NCI-H524 (cell line): ENCODE results near the gene HLCS.

Experiments used
- DNase-seq, 2 experiments: peaks; one replicate each; lab custom pipeline; 2025; lab: John Stamatoyannopoulos, UW

The HLCS gene

GRCh38 chr21:36724660-36725059 lies 241.8 kb downstream of the HLCS start:
- no peak for DNase-seq

GRCh38 chr21:36723371-36723881 lies 243.0 kb downstream of the HLCS start:
- DNase-seq: no peak

DNA sequence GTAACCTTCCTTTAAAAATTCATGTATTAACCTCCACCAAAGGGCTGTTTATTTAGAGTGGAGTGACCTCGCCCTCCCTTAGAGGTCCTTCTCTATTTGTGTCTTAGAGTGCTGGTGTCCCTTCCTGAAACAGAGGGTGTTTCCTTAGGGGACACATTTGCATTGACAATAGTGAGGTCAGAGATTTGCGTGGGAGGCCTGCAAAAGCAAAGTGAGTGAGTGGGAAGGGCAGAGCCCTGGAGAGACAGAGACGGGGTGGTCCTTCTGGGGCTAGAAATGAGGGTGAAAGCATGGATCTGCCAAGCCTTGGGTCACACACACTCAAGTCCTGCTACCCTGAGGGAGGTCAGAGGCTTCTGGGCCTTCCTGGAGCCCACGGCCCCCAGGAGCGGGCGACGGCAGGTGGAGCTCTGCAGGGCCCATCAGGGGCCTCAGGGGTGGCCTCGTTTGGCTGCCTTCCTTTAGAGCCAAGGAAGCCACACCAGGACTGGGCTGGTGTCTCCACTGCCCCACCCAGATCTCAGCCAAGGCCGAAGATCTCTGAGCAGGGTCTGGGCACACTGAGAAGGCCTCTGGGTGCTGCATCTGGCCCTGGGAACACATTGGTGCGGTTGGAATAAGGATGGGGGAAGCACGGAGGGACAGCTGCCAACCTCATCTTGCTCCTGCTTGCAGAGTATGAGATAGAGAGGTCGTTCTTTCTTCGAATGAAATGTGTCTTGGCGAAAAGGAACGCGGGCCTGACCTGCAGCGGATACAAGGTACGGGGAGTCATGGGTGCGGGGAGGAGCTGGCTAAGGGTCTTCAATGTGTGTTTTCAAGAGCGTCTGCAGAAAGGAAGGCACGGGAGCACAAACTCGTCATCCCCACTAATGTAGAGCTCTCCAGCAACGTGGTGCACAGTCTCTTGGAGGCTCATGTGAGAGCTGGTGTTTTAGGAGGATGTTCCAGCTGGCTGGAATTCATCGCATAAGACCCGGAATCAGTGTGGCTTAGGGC lies 243.8 kb downstream of the HLCS start:
- DNase-seq: no peak

- DNase-seq: no peak
Observed at GRCh38 chr21:36721817-36722216, 244.7 kb downstream of the HLCS start.

DNA sequence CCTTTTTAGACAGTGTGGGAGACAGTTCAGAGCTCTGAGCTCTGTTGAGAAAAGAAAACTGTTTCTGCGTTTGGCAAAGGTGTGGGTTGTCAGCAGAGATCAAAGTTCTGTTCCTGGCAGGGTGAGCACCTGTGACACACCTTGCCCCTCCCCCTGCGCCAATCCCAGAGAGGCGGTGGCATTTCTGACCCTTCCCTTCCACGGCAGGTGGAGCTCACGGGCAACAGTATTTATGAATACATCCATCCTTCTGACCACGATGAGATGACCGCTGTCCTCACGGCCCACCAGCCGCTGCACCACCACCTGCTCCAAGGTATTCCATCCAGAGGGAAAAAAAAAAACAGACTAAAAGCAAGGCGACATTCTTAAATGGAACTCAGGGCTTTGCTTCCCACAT lies 246.9 kb downstream of the HLCS start:
- DNase-seq: no peak

DNA sequence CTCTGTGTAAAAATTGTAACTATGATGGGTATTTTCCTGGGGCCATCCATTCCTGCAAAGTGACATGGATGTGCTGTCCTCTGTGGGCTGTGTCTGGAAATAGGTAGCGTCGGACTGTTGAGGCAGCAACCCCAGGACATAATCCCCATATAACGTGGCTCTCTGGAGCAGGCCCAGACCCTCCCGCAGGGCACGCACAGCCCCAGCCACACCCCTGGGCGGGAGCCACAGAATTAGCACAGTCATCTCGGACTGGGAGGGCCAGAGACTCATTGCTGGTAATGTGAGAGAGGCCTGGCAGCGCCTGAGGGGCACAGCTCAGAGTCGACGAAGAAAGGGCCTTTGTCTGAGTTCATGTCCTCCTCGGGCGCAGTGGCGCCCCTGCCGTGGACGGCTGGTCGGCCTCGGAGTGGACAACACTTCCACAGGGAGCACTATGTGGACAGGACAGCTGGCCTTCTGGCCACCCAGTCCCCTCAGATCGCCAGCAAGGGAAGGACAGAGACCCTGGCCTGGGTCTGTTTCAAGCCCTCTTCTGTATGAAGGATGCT lies 247.4 kb downstream of the HLCS start:
- no peak for DNase-seq

DNA sequence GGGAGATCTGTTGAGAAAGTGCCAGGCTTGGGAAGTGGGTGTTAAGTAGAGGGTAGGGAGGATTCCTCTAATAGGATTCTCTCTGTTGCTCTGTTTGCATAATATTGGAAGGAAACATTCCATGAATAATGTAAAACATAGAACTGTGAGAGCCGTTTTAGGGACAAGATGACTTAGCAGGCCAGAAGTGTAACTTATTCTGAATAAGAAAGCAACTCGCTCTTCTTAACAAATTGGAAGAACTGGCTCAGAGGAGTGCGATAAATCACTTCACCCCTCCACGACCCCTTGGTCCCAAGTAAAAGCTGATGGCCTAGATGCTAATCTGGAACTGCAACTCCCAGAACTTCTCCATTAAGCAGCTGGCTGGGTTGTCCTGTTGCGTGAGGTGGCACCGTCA lies 248.5 kb downstream of the HLCS start:
- no peak for DNase-seq

- DNase-seq: no peak
Observed at GRCh38 chr21:36716836-36717235, 249.6 kb downstream of the HLCS start.

GRCh38 chr21:36716387-36716786 lies 250.1 kb downstream of the HLCS start:
- DNase-seq: no peak

DNA sequence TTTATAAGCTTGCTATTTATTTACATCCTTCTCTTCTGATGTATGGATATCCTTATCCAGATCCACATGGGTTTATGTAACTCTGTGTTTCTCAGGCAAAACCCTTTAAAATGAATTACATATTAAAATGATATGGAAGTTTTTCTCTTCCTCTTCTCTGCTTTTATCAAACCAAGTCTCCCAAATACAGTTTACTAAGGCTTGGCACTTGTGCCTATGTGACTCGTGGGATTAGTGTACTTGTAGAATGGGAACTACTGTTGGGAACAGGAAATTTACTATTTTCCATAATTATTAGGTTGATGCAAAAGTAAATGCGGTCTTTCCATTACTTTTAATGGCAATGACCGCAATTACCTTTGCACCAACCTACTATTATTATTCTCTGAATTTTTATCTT lies 252.7 kb downstream of the HLCS start:
- DNase-seq: no peak

DNA sequence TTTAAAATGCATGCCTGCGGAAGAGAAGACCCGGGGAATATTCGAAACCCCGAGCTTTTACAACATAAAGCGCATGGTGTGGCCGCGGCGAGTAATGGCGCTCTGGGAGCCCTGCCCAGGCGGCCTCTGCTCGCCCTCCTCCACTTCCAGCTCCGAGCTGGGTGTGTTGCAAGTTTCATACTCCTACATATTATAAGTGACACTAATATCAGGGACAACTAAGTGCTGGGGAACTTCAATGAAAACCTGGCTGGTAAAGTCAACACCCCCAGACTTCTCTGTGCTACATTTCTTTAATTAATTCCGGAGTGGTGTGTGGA lies 255.8 kb downstream of the HLCS start:
- DNase-seq: no peak

- no peak for DNase-seq
Observed at GRCh38 chr21:36709868-36710728, 256.4 kb downstream of the HLCS start.

DNA sequence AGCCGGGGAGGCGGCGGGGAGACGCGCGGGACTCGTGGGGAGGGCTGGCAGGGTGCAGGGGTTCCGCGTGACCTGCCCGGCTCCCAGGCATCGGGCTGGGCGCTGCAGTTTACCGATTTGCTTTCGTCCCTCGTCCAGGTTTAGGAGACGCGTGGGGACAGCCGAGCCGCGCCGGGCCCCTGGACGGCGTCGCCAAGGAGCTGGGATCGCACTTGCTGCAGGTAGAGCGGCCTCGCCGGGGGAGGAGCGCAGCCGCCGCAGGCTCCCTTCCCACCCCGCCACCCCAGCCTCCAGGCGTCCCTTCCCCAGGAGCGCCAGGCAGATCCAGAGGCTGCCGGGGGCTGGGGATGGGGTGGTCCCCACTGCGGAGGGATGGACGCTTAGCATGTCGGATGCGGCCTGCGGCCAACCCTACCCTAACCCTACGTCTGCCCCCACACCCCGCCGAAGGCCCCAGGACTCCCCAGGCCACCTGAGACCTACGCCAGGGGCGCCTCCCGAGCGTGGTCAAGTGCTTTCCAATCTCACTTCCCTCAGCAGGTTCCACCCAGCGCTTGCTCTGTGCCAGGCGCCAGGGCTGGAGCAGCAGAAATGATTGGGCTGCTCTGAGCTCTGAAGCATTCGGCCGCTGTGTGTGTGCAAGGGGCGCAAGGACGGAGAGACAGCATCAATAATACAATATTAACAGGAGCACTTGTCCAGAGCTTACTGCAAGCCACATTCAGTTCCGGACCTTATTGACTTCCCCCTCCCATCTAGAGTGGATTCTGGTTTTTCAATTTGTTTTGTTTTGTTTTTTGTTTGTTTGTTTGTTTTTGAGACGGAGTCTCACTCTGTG lies 257.2 kb downstream of the HLCS start:
- DNase-seq: peak in 1 of 2 experiments; percentile 6

- no peak for DNase-seq
Observed at GRCh38 chr21:36708286-36709029, 258.0 kb downstream of the HLCS start.

GRCh38 chr21:36707763-36708285 lies 258.6 kb downstream of the HLCS start:
- DNase-seq: peak in 1 of 2 experiments; percentile 17

DNA sequence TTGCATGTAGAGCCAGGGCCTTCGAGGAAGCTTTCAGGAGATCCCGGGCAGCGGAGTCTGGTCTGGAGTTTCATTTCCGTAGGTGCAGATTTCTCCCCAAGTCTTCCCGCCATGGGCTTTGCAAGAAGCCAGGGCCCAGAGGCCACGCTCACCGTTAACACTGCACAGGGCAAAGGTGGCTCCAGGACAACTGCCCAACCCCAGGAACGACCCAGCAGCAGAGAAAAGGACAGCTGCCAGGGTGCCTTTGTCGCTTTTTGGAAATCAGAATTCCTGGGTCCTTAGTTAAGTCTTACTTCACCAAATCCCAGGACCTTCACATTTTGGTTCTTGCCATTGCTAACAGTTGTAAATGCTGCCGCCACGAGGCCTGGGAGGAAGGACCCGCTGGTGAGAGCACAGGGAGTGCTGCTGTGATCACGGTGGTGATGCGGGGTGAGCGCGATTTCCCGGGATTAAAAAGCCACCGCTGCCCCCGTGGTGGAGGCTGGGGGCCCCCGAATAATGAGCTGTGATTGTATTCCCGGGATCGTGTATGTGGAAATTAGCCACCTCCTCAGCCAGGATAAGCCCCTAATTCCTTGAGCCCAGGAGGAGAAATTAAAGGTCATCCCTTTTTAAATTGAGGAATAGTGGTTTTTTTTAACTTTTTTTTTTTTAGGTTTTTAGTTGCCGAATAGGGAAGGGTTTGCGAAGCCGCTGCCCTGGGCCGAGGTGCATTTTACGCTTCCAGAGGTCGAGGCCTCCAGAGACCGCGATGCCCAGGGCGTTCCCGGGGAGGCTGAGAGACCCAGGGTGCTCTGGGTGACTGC lies 259.3 kb downstream of the HLCS start:
- DNase-seq: no peak

GRCh38 chr21:36706482-36706852 lies 260.0 kb downstream of the HLCS start:
- no peak for DNase-seq

DNA sequence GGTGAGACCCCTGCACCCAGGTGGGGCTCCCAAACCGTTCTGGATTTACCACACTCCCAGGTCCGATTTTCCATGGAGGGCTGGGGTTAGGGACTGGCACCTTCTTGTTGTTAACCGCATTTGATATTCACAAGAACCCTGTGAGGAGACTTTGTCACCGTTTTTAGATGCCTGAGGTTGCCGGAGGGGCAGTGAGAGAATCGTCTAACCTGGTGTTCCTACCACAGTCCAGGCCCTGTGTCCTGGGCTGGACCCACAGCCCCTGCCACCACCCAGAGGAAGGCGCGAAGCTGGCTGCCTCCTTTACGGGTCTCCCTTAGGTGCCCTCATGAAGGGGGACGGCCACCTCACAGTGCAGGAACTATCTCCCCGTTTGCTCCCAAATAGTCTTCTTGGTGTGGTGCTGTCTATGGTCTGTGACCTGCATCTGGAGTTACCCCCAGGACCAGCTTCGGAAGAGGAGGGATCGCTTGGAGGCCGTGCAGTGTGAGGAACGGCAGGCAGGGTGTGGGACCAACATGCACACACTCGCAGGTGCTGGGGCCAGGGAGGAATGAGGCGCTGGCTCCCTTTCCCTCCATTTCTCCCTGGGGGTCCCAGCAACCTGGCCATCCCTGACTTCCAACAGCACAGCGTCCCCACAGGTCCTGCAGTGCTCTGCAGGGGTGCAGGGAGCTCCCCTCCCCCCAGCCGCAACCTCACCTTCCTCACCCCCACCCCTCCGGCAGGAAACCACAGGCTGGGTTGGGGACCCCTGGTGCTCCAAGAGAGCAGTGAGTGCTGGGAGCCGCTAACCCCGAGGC lies 260.6 kb downstream of the HLCS start:
- DNase-seq: no peak
